Measurements from ENCODE around the gene SVEP1. TPM values are rescaled to one million over a fixed set of nuclear protein-coding genes. Genes with fewer than 3 reads are reported as not detected.
"Not testable (repeated sequence)": the region's sequence is repeated elsewhere in the genome, so short reads cannot be mapped to it uniquely, and the experiment has no call there.

Gene SVEP1
- total RNA-seq, 4 donors from 2014 or later, result 41.9 to 71.6 (median 60.6) TPM

- no peak overlapping the region for H3K27ac ChIP-seq (replicated peaks in 1 of 4)
- H3K27me3 ChIP-seq, result no peaks in the 10 kb centered on the region
- H3K9me3 ChIP-seq, result no peaks in the 10 kb centered on the region
- H3K36me3 ChIP-seq, result peaks cover 0 to 46% (median 8%) of the 10 kb centered on the region in 4 donors
- H3K4me1 ChIP-seq, result no peaks in the 10 kb centered on the region
- intact Hi-C loops (cut with DNase I), result no loop called here
- WGBS, result 94% methylated on average over 4 of the region's 4 CpGs
- no peak overlapping the region for H3K4me3 ChIP-seq
- TF ChIP-seq EP300 (IDR thresholded peaks at IDR 0.05) (no peak), POLR2A (IDR thresholded peaks at IDR 0.05; ENCODE audit: low read depth) (no peak), POLR2AphosphoS5 (IDR thresholded peaks at IDR 0.05) (no peak), CTCF (IDR thresholded peaks at IDR 0.05) (no peak)
- no peak for DNase-seq (ENCODE audit: extremely low spot score)
Measured at GRCh38 chr9:110404473-110404872, 175.1 kb downstream of the SVEP1 start.

DNA sequence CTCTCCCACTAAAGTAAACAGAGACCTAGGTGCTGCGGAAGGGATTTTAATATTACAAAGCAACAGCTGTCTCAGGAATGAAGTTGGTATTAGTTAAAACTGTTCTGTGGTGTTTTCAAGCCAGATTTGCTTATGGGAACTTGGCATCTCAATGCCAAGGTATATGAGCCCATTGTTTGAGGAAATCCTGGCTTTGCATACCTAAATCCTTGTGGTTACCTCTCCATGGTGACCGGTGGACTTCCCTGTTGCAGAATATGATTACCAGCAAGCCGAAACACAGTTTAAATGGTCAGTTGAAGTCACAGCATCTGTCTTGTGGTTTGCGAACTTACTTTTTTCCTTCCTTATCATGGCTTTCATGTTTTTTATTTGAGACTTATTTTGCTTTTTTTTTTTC, 179.6 kb downstream of the SVEP1 start:
- peaks cover 0 to 26% (median 6%) of the 10 kb centered on the region in 4 donors for H3K36me3 ChIP-seq
- no peaks in the 10 kb centered on the region for H3K27me3 ChIP-seq
- intact Hi-C loops (cut with DNase I), result no loop called here
- 90% methylated on average over 4 of the region's 4 CpGs for WGBS
- H3K4me3 ChIP-seq, result no peak overlapping the region
- H3K9me3 ChIP-seq, result no peaks in the 10 kb centered on the region
- no peak for DNase-seq (ENCODE audit: extremely low spot score)
- H3K27ac ChIP-seq (replicated peaks in 1 of 4), result no peak overlapping the region
- H3K4me1 ChIP-seq, result no peaks in the 10 kb centered on the region
- TF ChIP-seq CTCF (IDR thresholded peaks at IDR 0.05) (no peak), EP300 (IDR thresholded peaks at IDR 0.05) (no peak), POLR2A (IDR thresholded peaks at IDR 0.05; ENCODE audit: low read depth) (no peak), POLR2AphosphoS5 (IDR thresholded peaks at IDR 0.05) (no peak)

- intact Hi-C loops (cut with DNase I), result not testable (repeated sequence)
- 24% methylated on average over 1 of the region's 2 CpGs for WGBS
Measured at GRCh38 chr9:110398992-110399391, 180.5 kb downstream of the SVEP1 start.

GRCh38 chr9:110391826-110392485, 187.6 kb downstream of the SVEP1 start:
- no peak overlapping the region for H3K27ac ChIP-seq (replicated peaks in 1 of 4)
- WGBS, result 95% methylated on average over 2 of the region's 2 CpGs
- H3K27me3 ChIP-seq, result no peaks in the 10 kb centered on the region
- peaks cover 0 to 10% (median 4%) of the 10 kb centered on the region in 4 donors for H3K36me3 ChIP-seq
- H3K4me1 ChIP-seq, result no peaks in the 10 kb centered on the region
- intact Hi-C loops (cut with DNase I), result no loop called here
- no peaks in the 10 kb centered on the region for H3K9me3 ChIP-seq
- H3K4me3 ChIP-seq, result no peak overlapping the region
- TF ChIP-seq POLR2AphosphoS5 (IDR thresholded peaks at IDR 0.05), result no peak
- TF ChIP-seq CTCF (IDR thresholded peaks at IDR 0.05), result no peak
- no peak for TF ChIP-seq EP300 (IDR thresholded peaks at IDR 0.05)
- no peak for TF ChIP-seq POLR2A (IDR thresholded peaks at IDR 0.05; ENCODE audit: low read depth)
- no peak for DNase-seq (ENCODE audit: extremely low spot score)

More at GRCh38 chr9:110398992-110399391, 180.5 kb downstream of the SVEP1 start:
- not testable (repeated sequence) for H3K4me1 ChIP-seq; DNase-seq (ENCODE audit: extremely low spot score); H3K27ac ChIP-seq (replicated peaks in 1 of 4); H3K4me3 ChIP-seq; H3K27me3 ChIP-seq; H3K9me3 ChIP-seq
- peaks cover 0 to 17% (median 6%) of the 10 kb centered on the region in 4 donors for H3K36me3 ChIP-seq

DNA sequence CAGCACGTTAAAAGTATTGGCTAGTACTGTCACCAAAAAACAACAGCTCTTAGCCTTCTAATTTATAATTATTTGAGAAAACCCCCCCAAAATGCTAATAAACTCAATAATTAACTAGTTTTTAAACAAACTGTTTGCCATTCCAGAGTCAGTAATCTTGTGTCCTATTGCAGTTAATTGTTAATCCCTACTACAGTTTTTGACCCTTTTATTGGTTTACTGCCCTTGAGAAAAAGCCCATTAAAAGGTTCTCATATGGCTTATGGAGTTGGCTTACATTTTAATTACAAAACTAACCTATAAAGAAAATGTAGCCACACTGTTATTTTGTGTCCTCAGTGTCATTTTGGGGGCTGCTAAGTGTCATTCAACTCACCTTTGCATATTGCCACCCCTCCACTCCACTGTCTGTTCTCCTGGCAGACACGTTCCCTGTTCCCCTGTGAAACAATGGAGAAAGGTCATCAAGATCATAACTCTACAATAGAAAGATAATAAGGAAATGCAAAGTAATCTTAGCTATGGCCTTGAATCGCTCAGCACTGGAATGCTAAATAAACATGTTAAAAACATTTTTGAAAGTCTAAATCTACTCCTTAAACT, 190.3 kb downstream of the SVEP1 start:
- Histone ChIP-seq H3K4me3 (no peak overlapping the region), H3K27me3 (no peaks in the 10 kb centered on the region), H3K9me3 (no peaks in the 10 kb centered on the region), H3K36me3 (peaks cover 0 to 31% (median 4%) of the 10 kb centered on the region in 4 donors), H3K4me1 (no peaks in the 10 kb centered on the region), H3K27ac (replicated peaks in 1 of 4) (no peak overlapping the region)
- DNase-seq (ENCODE audit: extremely low spot score), result no peak
- no peak for TF ChIP-seq POLR2A (IDR thresholded peaks at IDR 0.05; ENCODE audit: low read depth)
- TF ChIP-seq EP300 (IDR thresholded peaks at IDR 0.05), result no peak
- no peak for TF ChIP-seq CTCF (IDR thresholded peaks at IDR 0.05)
- TF ChIP-seq POLR2AphosphoS5 (IDR thresholded peaks at IDR 0.05), result no peak
- WGBS, result 90% methylated on average over 3 of the region's 3 CpGs
- intact Hi-C loops (cut with DNase I), result no loop called here
